Central memory CD8-positive, alpha-beta T cell (primary cell): ENCODE results near the gene SLC6A3.

Experiments
- ATAC-seq: fragments of 150-1000 bp; cut with Tn5 transposase; replicated peaks from 2 replicates; pipeline ENCODE4 v1.10.0; 2022; ENCODE audit warnings: mild to moderate bottlenecking, moderate FRiP score, moderate number of reproducible peaks; ENCODE audit not compliant: poor library complexity, severe bottlenecking; ENCODE audit errors: extremely low read depth
- DNase-seq, 2 donors: peaks; one replicate each; pipeline ENCODE4 v3.0.0; 2021; ENCODE audit warnings: low spot score in 2 of 2
- H3K27ac Mint-ChIP-seq: one replicate; pipeline ENCODE4 v1.8.0; 2022; ENCODE audit warnings: low read depth, mild to moderate bottlenecking, moderate library complexity, mixed read lengths
- H3K27me3 Mint-ChIP-seq: one replicate; pipeline ENCODE4 v1.8.0; 2022; ENCODE audit warnings: mixed read lengths
- H3K36me3 Mint-ChIP-seq: one replicate; pipeline ENCODE4 v1.8.0; 2022; ENCODE audit warnings: mild to moderate bottlenecking, moderate library complexity, mixed read lengths; ENCODE audit not compliant: insufficient read depth
- H3K4me1 Mint-ChIP-seq: one replicate; pipeline ENCODE4 v1.8.0; 2022; ENCODE audit warnings: mixed read lengths
- H3K4me3 Mint-ChIP-seq: one replicate; pipeline ENCODE4 v1.8.0; 2022; ENCODE audit warnings: mild to moderate bottlenecking, moderate library complexity, mixed read lengths
- H3K9me3 Mint-ChIP-seq: one replicate; pipeline ENCODE4 v1.8.0; 2022; ENCODE audit warnings: mixed read lengths

SLC6A3 gene

GRCh38 chr5:1399737-1400136 lies 45.5 kb downstream of the SLC6A3 start:
- ATAC-seq (no peak), DNase-seq (no peak)
- no peaks in the 10 kb centered on the region for H3K36me3 Mint-ChIP-seq
- no peak overlapping the region for H3K27ac Mint-ChIP-seq
- peaks cover 5% of the 10 kb centered on the region for H3K9me3 Mint-ChIP-seq
- no peaks in the 10 kb centered on the region for H3K4me1 Mint-ChIP-seq
- H3K27me3 Mint-ChIP-seq = peaks cover 66% of the 10 kb centered on the region
- no peak overlapping the region for H3K4me3 Mint-ChIP-seq

DNA sequence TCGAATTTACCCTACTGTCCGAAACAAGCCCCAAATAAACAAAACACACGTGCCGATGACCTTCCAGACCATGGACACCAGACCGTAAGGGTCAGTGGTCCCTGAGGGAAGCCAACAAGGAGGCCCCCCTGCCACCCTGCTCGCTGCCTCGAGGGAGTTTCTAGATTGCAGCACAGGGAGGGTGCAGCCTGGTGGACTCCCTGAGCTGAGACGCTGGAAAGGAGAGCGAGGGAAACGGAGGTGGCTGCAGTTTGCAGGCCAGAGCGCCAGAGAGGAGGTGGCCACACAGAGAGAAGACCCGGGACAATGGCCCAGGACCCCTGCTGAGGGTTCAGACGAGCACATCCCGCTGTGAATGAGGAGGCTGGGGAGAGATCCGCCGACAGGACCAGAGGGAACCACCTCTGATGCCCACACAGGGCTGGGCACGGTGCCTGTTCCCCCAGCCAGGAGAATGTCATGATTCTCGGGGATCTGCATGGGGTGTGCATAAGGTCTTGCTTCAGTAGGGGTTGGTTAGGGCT lies 48.9 kb downstream of the SLC6A3 start:
- Mint-ChIP-seq H3K36me3 (no peaks in the 10 kb centered on the region), H3K9me3 (peaks cover 5% of the 10 kb centered on the region), H3K27ac (no peak overlapping the region), H3K4me1 (no peaks in the 10 kb centered on the region), H3K27me3 (peaks cover 79% of the 10 kb centered on the region), H3K4me3 (no peak overlapping the region)
- ATAC-seq = no peak
- DNase-seq = no peak

DNA sequence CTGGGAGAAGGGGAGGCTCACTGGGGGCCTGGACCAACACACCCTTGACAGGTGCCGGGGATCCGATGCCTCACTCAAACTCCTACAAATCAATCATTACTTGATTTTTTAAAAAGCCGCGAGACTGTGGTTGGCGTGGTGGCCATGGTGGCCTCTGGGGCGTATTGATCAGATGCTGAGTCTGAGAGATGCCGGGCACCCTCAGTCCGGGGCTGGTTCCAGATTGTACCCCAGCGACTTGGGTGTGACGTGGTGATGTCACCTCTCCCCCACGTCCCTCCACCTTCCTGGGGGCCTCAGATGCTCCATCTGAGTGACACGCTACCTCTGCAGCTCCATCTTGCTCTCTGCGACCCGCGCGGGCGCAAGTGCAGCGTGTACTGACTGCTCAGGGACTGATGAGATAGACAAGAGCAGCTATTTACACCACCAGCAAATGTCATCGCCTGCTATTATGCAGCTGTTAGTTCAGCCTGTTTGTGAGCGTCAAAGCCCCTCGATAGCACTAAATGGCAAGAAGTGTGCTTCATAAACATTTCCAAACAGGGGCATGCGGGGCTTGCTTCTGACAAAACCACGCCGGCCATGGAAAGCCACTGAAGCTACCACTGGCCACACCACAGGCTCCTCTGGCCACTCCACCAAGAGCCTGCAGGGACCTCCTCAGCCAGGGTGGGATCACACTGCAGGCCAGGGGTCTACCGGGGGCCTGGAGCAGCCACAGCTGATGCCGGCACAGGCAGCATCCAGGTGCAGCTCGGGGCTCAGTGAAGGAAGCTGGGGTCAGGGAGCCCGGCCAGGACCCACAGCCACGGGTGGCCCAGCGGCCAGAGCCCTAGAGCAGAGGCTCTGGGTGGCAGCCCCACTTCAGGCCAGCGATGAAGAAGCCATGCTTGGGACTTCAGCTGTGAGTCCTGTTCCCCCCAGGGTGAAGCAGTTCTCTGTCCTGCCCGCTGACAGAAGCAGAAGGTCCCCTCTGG lies 50.1 kb downstream of the SLC6A3 start:
- H3K27me3 Mint-ChIP-seq = peaks cover 79% of the 10 kb centered on the region
- H3K4me1 Mint-ChIP-seq = no peaks in the 10 kb centered on the region
- H3K36me3 Mint-ChIP-seq = no peaks in the 10 kb centered on the region
- no peak for DNase-seq
- no peak overlapping the region for H3K27ac Mint-ChIP-seq
- no peak for ATAC-seq
- H3K4me3 Mint-ChIP-seq = no peak overlapping the region
- H3K9me3 Mint-ChIP-seq = peaks cover 5% of the 10 kb centered on the region

DNA sequence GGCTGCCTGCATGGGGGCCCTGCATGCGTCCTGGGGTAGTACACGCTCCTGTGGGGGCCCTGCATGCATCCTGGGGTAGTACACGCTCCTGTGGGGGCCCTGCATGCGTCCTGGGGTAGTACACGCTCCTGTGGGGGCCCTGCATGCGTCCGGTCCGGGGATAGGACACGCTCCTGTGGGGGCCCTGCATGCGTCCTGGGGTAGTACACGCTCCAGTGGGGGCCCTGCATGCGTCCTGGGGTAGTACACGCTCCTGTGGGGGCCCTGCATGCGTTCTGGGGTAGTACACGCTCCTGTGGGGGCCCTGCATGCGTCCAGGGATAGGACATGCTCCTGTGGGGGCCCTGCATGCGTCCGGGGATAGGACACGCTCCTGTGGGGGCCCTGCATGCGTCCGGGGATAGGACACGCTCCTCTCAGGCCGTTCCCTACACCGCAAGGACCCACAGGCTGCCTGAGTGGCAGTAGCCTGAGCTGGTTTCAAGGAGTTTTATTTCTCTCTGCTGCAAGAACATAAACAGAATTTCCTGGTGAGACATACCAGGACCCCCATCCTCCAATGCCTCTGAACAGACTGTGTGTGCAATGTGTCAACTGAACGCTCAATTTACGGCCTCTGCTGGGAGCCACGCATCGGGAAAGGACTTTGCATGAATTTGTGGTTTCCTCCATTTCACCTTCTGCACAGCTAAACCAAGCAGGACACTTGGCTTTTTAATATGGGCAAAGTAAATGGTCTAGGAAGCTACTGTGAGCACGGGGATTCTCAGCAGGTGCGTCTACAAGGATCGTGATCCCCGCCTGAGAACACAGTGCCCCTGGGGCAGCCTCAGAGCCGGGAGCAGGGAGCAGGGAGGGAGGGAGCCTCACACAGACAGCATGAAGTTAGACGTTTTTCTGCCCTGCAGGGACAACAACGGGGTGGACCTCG lies 51.4 kb downstream of the SLC6A3 start:
- Mint-ChIP-seq H3K27ac (no peak overlapping the region), H3K27me3 (peaks cover 68% of the 10 kb centered on the region), H3K4me3 (no peak overlapping the region), H3K9me3 (no peaks in the 10 kb centered on the region), H3K4me1 (no peaks in the 10 kb centered on the region), H3K36me3 (no peaks in the 10 kb centered on the region)
- ATAC-seq = no peak
- no peak for DNase-seq

GRCh38 chr5:1392801-1393565 lies 52.3 kb downstream of the SLC6A3 start:
- Mint-ChIP-seq H3K4me3 (no peak overlapping the region), H3K27ac (no peak overlapping the region), H3K36me3 (no peaks in the 10 kb centered on the region), H3K9me3 (no peaks in the 10 kb centered on the region), H3K4me1 (no peaks in the 10 kb centered on the region), H3K27me3 (peaks cover 61% of the 10 kb centered on the region)
- DNase-seq (no peak), ATAC-seq (no peak)

DNA sequence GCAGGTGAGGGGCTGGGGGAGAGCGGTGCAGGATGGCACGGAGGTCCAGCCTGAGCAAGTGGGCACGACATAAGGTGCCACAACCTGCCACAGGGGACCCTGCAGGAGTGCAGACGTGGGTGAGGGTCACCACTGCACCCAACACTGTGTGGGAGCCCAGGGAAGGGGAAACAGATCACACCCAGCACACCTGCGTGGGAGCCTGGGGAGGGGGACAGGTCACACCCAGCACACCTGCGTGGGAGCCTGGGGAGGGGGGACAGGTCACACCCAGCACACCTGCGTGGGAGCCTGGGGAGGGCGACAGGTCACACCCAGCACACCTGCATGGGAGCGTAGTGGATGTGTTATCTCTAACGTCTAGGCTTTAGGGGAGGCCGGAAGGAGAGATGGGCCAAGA lies 53.0 kb downstream of the SLC6A3 start:
- Mint-ChIP-seq H3K4me3 (no peak overlapping the region), H3K27me3 (peaks cover 53% of the 10 kb centered on the region), H3K4me1 (peaks cover 3% of the 10 kb centered on the region), H3K27ac (no peak overlapping the region), H3K9me3 (no peaks in the 10 kb centered on the region), H3K36me3 (no peaks in the 10 kb centered on the region)
- ATAC-seq (no peak), DNase-seq (no peak)

GRCh38 chr5:1391691-1392090 lies 53.5 kb downstream of the SLC6A3 start:
- no peak overlapping the region for H3K27ac Mint-ChIP-seq
- ATAC-seq = no peak
- H3K36me3 Mint-ChIP-seq = peaks cover 2% of the 10 kb centered on the region
- peaks cover 48% of the 10 kb centered on the region for H3K27me3 Mint-ChIP-seq
- peaks cover 9% of the 10 kb centered on the region for H3K4me1 Mint-ChIP-seq
- no peak overlapping the region for H3K4me3 Mint-ChIP-seq
- no peak for DNase-seq
- no peaks in the 10 kb centered on the region for H3K9me3 Mint-ChIP-seq

DNA sequence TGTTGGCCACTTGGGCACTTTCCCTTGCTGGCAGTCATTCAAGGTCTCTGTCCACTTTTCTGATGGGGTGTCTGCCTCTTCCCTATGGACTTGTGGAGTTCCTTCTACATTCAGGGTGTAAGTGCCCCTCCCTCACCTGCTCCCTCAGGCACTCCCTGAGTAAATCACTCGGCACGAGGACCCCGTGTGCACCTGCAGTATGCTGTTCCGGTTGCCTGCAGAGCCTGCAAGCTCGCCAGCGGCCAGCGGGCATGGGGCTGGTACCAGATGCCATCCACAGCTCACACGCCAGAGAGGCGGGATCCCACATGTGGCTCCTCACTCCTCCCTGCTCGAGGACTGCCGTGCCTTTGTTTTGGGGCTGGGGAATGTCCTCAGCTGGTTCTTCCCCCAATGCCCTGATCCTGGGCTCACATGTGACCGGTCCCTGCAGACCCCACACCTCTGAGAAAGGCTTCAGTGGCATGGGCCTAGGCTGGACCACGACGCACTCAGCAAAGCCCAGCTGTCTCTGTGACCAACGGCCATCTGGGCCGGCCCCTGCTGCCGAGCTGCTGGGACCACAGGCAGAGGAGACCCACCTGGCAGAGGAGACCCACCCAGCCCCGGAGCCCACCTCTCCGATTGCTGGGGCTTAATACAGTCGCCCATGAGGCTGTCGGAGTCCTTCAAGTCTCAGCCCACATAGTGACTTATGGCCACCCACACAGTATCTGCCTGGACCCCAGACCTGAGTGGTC lies 54.2 kb downstream of the SLC6A3 start:
- Mint-ChIP-seq H3K27me3 (peaks cover 41% of the 10 kb centered on the region), H3K36me3 (peaks cover 8% of the 10 kb centered on the region), H3K27ac (no peak overlapping the region), H3K4me3 (no peak overlapping the region), H3K9me3 (no peaks in the 10 kb centered on the region), H3K4me1 (peaks cover 15% of the 10 kb centered on the region)
- DNase-seq (no peak), ATAC-seq (no peak)

- Mint-ChIP-seq H3K4me3 (no peak overlapping the region), H3K36me3 (peaks cover 11% of the 10 kb centered on the region), H3K27me3 (peaks cover 34% of the 10 kb centered on the region), H3K27ac (no peak overlapping the region), H3K9me3 (no peaks in the 10 kb centered on the region), H3K4me1 (peaks cover 17% of the 10 kb centered on the region)
- ATAC-seq = no peak
- no peak for DNase-seq
Observed at GRCh38 chr5:1390333-1390732, 54.9 kb downstream of the SLC6A3 start.

- Mint-ChIP-seq H3K27me3 (peaks cover 15% of the 10 kb centered on the region), H3K9me3 (no peaks in the 10 kb centered on the region), H3K4me3 (no peak overlapping the region), H3K27ac (no peak overlapping the region), H3K36me3 (peaks cover 13% of the 10 kb centered on the region), H3K4me1 (peaks cover 17% of the 10 kb centered on the region)
- ATAC-seq = no peak
- no peak for DNase-seq
Observed at GRCh38 chr5:1388383-1388967, 56.8 kb downstream of the SLC6A3 start.

GRCh38 chr5:1387876-1388275 lies 57.4 kb downstream of the SLC6A3 start:
- H3K27me3 Mint-ChIP-seq = peaks cover 9% of the 10 kb centered on the region
- H3K9me3 Mint-ChIP-seq = no peaks in the 10 kb centered on the region
- no peak for ATAC-seq
- no peak overlapping the region for H3K27ac Mint-ChIP-seq
- no peak overlapping the region for H3K4me3 Mint-ChIP-seq
- H3K36me3 Mint-ChIP-seq = peaks cover 13% of the 10 kb centered on the region
- DNase-seq = no peak
- peaks cover 17% of the 10 kb centered on the region for H3K4me1 Mint-ChIP-seq
